SK-N-SH (cell line): ENCODE measurements around the gene PELI1. TPM values are rescaled to one million over a fixed set of nuclear protein-coding genes. Genes with fewer than 3 reads are reported as not detected.
"Not testable (repeated sequence)": the region's sequence is repeated elsewhere in the genome, so short reads cannot be mapped to it uniquely, and the experiment has no call there.

ENCODE experiments used
- CTCF ChIA-PET: fragments of 300-600, 350-600 bp; formaldehyde crosslinking; extraction: SDS; loops from one replicate; lab custom pipeline; 2021; lab: Yijun Ruan, JAX
- POLR2A ChIA-PET: fragments of 350-600 bp; sonication (Branson Sonifier 250); formaldehyde crosslinking; extraction: SDS; loops from one replicate; lab custom pipeline; 2020; ENCODE audit warnings: antibody characterized with exemption, inconsistent platforms; lab: Yijun Ruan, JAX
- DNase-seq: peaks from one replicate; pipeline ENCODE4 v3.0.0; 2012
- H2AFZ ChIP-seq: fragments of 200-600 bp; sonication (generic); 2 replicates; pipeline ENCODE4 v1.8.1; 2016; ENCODE audit warnings: antibody characterized with exemption, mild to moderate bottlenecking, low read depth
- H3F3A ChIP-seq: fragments of 200-600 bp; sonication (generic); replicated peaks from 2 replicates; pipeline ENCODE3; 2016; ENCODE audit warnings: antibody characterized with exemption, mild to moderate bottlenecking; ENCODE audit not compliant: insufficient read depth
- H3K27ac ChIP-seq, 2 experiments: fragments of 200-500 bp in 1 of 2; fragments of 200-600 bp in 1 of 2; sonication (Bioruptor generic) in 1 of 2; sonication (generic), shearing (Covaris generic) in 1 of 2; 2 replicates each; pipeline versions ENCODE4 v1.5.1 to v1.6.1; 2014 to 2016; ENCODE audit warnings: low read depth in 2 of 2, inconsistent platforms in 1 of 2, low read length in 1 of 2, mild to moderate bottlenecking in 1 of 2, mixed read lengths in 1 of 2
- H3K27me3 ChIP-seq: fragments of 200-600 bp; sonication (generic), shearing (Covaris generic); 2 replicates; pipeline ENCODE4 v1.6.1; 2016; ENCODE audit warnings: mixed run types; ENCODE audit not compliant: insufficient read depth
- H3K36me3 ChIP-seq, 2 experiments: fragments of 200-500 bp in 1 of 2; fragments of 200-600 bp in 1 of 2; sonication (Bioruptor generic) in 1 of 2; sonication (generic) in 1 of 2; replicated peaks in 1 of 2; 2 replicates each; pipeline versions ENCODE3 to v1.5.1; 2014 to 2016; ENCODE audit warnings: low read length in 1 of 2, mild to moderate bottlenecking in 1 of 2; ENCODE audit not compliant: insufficient read depth in 2 of 2, control insufficient read depth in 1 of 2
- H3K4me1 ChIP-seq, 2 experiments: fragments of 200-500 bp in 1 of 2; fragments of 200-600 bp in 1 of 2; sonication (Bioruptor generic) in 1 of 2; sonication (generic), shearing (Covaris generic) in 1 of 2; 2 replicates each; pipeline versions ENCODE4 v1.5.1 to v1.6.1; 2014 to 2016; ENCODE audit warnings: low read depth in 1 of 2, low read length in 1 of 2, mixed run types in 1 of 2; ENCODE audit not compliant: insufficient read depth in 2 of 2, control insufficient read depth in 1 of 2
- H3K4me2 ChIP-seq: fragments of 200-600 bp; sonication (generic), shearing (Covaris generic); 2 replicates; pipeline ENCODE4 v1.6.1; 2017; ENCODE audit warnings: mixed run types
- H3K4me3 ChIP-seq, 2 experiments: fragments of 200-500 bp in 1 of 2; fragments of 200-600 bp in 1 of 2; sonication (Bioruptor generic) in 1 of 2; sonication (generic), shearing (Covaris generic) in 1 of 2; 2 replicates each; pipeline versions ENCODE4 v1.5.1 to v1.8.1; 2014 to 2016; ENCODE audit warnings: low read depth in 2 of 2, inconsistent platforms in 1 of 2, low read length in 1 of 2, mild to moderate bottlenecking in 1 of 2, mixed read lengths in 1 of 2, moderate library complexity in 1 of 2
- H3K79me2 ChIP-seq: fragments of 200-600 bp; sonication (generic); 2 replicates; pipeline ENCODE4 v1.8.1; 2017; ENCODE audit warnings: mild to moderate bottlenecking; ENCODE audit not compliant: insufficient read depth
- H3K9ac ChIP-seq: fragments of 200-600 bp; sonication (generic); 2 replicates; pipeline ENCODE4 v1.6.1; 2017; ENCODE audit warnings: mixed run types
- H3K9me2 ChIP-seq: fragments of 200-600 bp; sonication (generic); 2 replicates; pipeline ENCODE4 v1.6.1; 2017; ENCODE audit warnings: mixed run types
- H3K9me3 ChIP-seq: fragments of 200-600 bp; sonication (generic); 2 replicates; pipeline ENCODE4 v1.6.1; 2017; ENCODE audit warnings: mixed run types, mild to moderate bottlenecking, moderate library complexity
- H4K20me1 ChIP-seq: fragments of 200-600 bp; sonication (generic); 2 replicates; pipeline ENCODE4 v1.6.1; 2017; ENCODE audit warnings: mild to moderate bottlenecking, mixed run types; ENCODE audit not compliant: insufficient read depth
- ELF1 ChIP-seq: IDR thresholded peaks from 2 replicates; pipeline ENCODE4 v1.4.0; 2012
- EP300 ChIP-seq, 2 experiments: IDR thresholded peaks; 2 replicates each; pipeline versions ENCODE4 v1.4.0 to v1.6.1; 2012; ENCODE audit warnings: borderline replicate concordance in 1 of 2, low read depth in 1 of 2, low read length in 1 of 2
- EZH2phosphoT487 ChIP-seq: fragments of 200-600 bp; sonication (generic); IDR thresholded peaks from 2 replicates; pipeline ENCODE4 v1.6.1; 2017; ENCODE audit warnings: low read depth, mixed run types, mild to moderate bottlenecking, antibody characterized with exemption, moderate library complexity, borderline replicate concordance
- FOXM1 ChIP-seq: IDR thresholded peaks from 2 replicates; pipeline ENCODE4 v1.4.0; 2012; ENCODE audit warnings: low read depth, mild to moderate bottlenecking
- RCOR1 ChIP-seq: fragments of 150-350 bp; IDR thresholded peaks from 2 replicates; pipeline ENCODE4 v1.6.1; 2017; ENCODE audit warnings: antibody characterized with exemption, low read length
- WGBS: methylation state at CpG from one replicate; pipeline ENCODE4 v1.1.6; 2017; ENCODE audit warnings: low lambda C conversion rate; 5-methylcytosine and 5-hydroxymethylcytosine counted together
- polyA plus RNA-seq, 3 experiments: library from polyadenylated mRNA; depleted of rRNA; stranded (reverse); fragments of >200 nt; gene quantifications; 2 replicates each; pipeline ENCODE4 v1.2.3, GENCODE V29; 2012
- TF ChIP-seq, protein P1 (sequence below): IDR thresholded peaks from 2 replicates; pipeline ENCODE4 v1.4.0; 2012; ENCODE audit warnings: low read depth, borderline replicate concordance
- TF ChIP-seq, protein P2 (sequence below): IDR thresholded peaks from 2 replicates; pipeline ENCODE4; 2012
- TF ChIP-seq, protein P3 (sequence below): IDR thresholded peaks from 2 replicates; pipeline ENCODE4 v1.4.0; 2012; ENCODE audit warnings: low read depth, borderline replicate concordance

The PELI1 gene
- polyA plus RNA-seq, 1 of the 3 experiments (the other 2 are of a cell fraction) = 4.2 TPM

DNA sequence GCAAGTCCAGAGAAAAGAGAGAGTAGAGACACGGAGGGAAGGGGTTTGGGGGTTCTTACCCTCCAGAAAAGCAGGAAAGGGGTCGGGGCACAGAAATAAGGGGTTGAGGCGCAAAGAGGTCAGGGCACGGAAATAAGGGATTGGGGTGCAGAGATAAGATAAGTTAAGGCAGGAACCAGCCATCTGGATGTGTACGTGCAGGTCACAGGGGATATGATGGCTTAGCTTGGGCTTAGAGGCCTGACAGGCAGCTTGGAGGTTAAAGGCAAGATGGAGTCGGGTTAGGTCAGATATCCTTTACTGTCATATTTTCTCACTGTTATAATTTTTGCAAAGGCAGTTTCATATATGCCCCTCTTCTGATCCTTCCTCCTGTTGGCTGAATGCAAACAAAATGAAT lies 64.5 kb downstream of the PELI1 start:
- CTCF ChIA-PET = not testable (repeated sequence)

DNA sequence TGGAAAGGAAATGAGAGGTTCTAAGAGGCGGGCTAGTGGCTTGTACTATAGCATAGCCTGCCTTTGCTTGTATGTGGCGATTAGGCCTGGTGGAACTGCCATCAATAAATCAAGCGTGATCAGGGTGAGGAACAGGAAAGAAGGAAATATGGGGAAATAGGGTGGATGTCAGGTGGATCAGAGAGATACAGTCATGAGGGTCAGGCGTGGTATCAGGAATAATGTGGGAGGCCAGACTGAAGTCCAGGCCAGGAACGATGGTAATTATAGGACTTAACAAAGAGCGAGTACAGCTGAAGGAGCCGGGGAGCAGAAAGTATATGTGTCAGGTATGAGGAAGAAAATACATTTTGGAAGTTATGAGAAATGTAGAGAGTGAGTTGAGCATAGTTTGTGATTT lies 67.4 kb downstream of the PELI1 start:
- DNase-seq, H3K79me2 ChIP-seq, H3K27ac ChIP-seq, H3K4me2 ChIP-seq, H3K4me1 ChIP-seq, H3K4me3 ChIP-seq, POLR2A ChIA-PET, H3F3A ChIP-seq, H3K9me2 ChIP-seq, H2AFZ ChIP-seq, H4K20me1 ChIP-seq, H3K36me3 ChIP-seq, H3K9ac ChIP-seq, H3K27me3 ChIP-seq, CTCF ChIA-PET, H3K9me3 ChIP-seq: not testable (repeated sequence)
- 91% methylated on average over 7 of the region's 7 CpGs for WGBS

More for the DNA sequence above, 64.5 kb downstream of the PELI1 start:
- DNase-seq, H3K36me3 ChIP-seq, H2AFZ ChIP-seq, H4K20me1 ChIP-seq, POLR2A ChIA-PET, H3K9me2 ChIP-seq, H3K4me2 ChIP-seq, H3K79me2 ChIP-seq, H3K27ac ChIP-seq, H3K4me1 ChIP-seq, H3K27me3 ChIP-seq, H3K4me3 ChIP-seq, H3F3A ChIP-seq, H3K9me3 ChIP-seq, H3K9ac ChIP-seq: not testable (repeated sequence)
- 81% methylated on average over 6 of the region's 6 CpGs for WGBS

DNA sequence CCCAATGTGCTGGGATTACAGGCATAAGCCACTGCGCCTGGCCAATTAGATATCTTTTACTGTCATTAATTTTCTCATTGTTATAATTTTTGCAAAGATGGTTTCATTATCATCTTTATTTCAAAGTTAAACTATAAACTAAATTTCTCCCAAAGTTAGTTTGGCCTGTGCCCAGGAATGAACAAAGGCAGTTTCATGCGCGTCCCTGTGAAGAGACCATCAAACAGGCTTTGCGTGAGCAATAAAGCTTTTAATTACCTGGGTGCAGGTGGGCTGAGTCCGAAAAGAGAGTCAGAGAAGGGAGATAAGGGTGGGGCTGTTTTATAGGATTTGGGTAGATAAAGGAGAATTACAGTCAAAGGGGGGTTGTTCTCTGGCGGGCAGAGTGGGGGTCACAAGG lies 69.6 kb downstream of the PELI1 start:
- H3K36me3 ChIP-seq, H4K20me1 ChIP-seq, H3K9ac ChIP-seq, H3K79me2 ChIP-seq, H3K27me3 ChIP-seq, H3K9me2 ChIP-seq, H3K4me2 ChIP-seq, POLR2A ChIA-PET, CTCF ChIA-PET, H3K9me3 ChIP-seq, H3K4me3 ChIP-seq, H3F3A ChIP-seq, H3K27ac ChIP-seq, H2AFZ ChIP-seq, H3K4me1 ChIP-seq, DNase-seq: not testable (repeated sequence)
- WGBS = 94% methylated on average over 6 of the region's 6 CpGs

DNA sequence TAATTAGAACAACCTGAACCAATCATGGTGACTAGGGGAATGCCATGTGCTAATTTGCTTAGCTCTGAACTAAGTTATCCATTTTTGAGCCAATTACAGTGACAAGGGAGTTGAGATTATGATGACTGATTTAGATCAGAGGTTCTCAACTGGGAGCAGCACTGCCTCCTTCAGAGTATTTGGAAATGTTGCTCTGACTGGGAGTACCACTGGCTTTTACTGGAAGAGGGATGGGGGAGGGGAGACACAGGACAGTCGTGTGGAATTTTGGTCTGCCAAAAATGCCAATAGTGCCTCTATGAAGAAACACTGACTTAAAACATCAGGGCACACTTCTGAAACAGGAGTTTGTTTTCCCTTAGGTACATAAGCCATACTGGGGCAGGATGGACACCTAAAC lies 76.9 kb downstream of the PELI1 start:
- Histone ChIP-seq H3K27ac (no peak overlapping the region), H2AFZ (no peak overlapping the region), H3K9me3 (no peaks in the 10 kb centered on the region), H3K9me2 (no peaks in the 10 kb centered on the region), H4K20me1 (no peaks in the 10 kb centered on the region), H3K79me2 (no peaks in the 10 kb centered on the region), H3K9ac (no peak overlapping the region), H3K27me3 (no peaks in the 10 kb centered on the region), H3F3A (peaks cover 6% of the 10 kb centered on the region), H3K4me2 (no peak overlapping the region), H3K36me3 (no peaks in the 10 kb centered on the region), H3K4me1 (peaks cover 0 to 9% of the 10 kb centered on the region in 2 experiments; a peak in 2 of 4 replicates), H3K4me3 (no peak overlapping the region)
- ChIA-PET POLR2A (no interaction called here), CTCF (interaction anchor here (2.3 kb wide), 1 partner anchor 264 kb away, joined by 5 read pairs; no protein-coding TSS in a partner anchor)
- no peak for DNase-seq
- WGBS = 64% methylated on average over 1 of the region's 1 CpG
- TF ChIP-seq RCOR1 = no peak
- TF ChIP-seq, protein P1, sequence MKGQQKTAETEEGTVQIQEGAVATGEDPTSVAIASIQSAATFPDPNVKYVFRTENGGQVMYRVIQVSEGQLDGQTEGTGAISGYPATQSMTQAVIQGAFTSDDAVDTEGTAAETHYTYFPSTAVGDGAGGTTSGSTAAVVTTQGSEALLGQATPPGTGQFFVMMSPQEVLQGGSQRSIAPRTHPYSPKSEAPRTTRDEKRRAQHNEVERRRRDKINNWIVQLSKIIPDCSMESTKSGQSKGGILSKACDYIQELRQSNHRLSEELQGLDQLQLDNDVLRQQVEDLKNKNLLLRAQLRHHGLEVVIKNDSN = no peak
- TF ChIP-seq, protein P2, sequence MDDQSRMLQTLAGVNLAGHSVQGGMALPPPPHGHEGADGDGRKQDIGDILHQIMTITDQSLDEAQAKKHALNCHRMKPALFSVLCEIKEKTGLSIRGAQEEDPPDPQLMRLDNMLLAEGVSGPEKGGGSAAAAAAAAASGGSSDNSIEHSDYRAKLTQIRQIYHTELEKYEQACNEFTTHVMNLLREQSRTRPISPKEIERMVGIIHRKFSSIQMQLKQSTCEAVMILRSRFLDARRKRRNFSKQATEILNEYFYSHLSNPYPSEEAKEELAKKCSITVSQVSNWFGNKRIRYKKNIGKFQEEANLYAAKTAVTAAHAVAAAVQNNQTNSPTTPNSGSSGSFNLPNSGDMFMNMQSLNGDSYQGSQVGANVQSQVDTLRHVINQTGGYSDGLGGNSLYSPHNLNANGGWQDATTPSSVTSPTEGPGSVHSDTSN = no peak
- no peak for TF ChIP-seq EZH2phosphoT487
- TF ChIP-seq, protein P3, sequence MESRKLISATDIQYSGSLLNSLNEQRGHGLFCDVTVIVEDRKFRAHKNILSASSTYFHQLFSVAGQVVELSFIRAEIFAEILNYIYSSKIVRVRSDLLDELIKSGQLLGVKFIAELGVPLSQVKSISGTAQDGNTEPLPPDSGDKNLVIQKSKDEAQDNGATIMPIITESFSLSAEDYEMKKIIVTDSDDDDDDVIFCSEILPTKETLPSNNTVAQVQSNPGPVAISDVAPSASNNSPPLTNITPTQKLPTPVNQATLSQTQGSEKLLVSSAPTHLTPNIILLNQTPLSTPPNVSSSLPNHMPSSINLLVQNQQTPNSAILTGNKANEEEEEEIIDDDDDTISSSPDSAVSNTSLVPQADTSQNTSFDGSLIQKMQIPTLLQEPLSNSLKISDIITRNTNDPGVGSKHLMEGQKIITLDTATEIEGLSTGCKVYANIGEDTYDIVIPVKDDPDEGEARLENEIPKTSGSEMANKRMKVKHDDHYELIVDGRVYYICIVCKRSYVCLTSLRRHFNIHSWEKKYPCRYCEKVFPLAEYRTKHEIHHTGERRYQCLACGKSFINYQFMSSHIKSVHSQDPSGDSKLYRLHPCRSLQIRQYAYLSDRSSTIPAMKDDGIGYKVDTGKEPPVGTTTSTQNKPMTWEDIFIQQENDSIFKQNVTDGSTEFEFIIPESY = no peak
- TF ChIP-seq ELF1 = no peak
- no peak for TF ChIP-seq FOXM1
- TF ChIP-seq EP300 (IDR thresholded peaks at IDR 0.05; ENCODE audit: borderline replicate concordance in 1 of 2, low read depth in 1 of 2, low read length in 1 of 2) = no peak
